Suprapubic skin (tissue), 3 donors: ENCODE results near the gene EGLN1.

Experiments used
- EP300 ChIP-seq: sonication (generic); formaldehyde crosslinking; IDR thresholded peaks from one replicate; pipeline ENCODE4 v1.6.1; 2017; ENCODE audit warnings: antibody characterized with exemption
- POLR2A ChIP-seq, 2 donors: fragments of 450-650 bp; IDR thresholded peaks; one replicate each; pipeline ENCODE4 v1.6.1; 2017; ENCODE audit warnings: antibody characterized with exemption in 2 of 2, mild to moderate bottlenecking in 2 of 2, moderate library complexity in 2 of 2
- TF ChIP-seq, protein P1 (sequence below), 2 donors: fragments of 200-600 bp in 1 of 2; fragments of 450-650 bp in 1 of 2; sonication (generic) in 1 of 2; IDR thresholded peaks; one replicate each; pipeline ENCODE4 v1.5.1; 2016 to 2019; ENCODE audit warnings: antibody characterized with exemption in 2 of 2, mild to moderate bottlenecking in 1 of 2, moderate library complexity in 1 of 2

- TF ChIP-seq POLR2A (IDR thresholded peaks at IDR 0.05) (no peak), EP300 (no peak)
- TF ChIP-seq, protein P1, sequence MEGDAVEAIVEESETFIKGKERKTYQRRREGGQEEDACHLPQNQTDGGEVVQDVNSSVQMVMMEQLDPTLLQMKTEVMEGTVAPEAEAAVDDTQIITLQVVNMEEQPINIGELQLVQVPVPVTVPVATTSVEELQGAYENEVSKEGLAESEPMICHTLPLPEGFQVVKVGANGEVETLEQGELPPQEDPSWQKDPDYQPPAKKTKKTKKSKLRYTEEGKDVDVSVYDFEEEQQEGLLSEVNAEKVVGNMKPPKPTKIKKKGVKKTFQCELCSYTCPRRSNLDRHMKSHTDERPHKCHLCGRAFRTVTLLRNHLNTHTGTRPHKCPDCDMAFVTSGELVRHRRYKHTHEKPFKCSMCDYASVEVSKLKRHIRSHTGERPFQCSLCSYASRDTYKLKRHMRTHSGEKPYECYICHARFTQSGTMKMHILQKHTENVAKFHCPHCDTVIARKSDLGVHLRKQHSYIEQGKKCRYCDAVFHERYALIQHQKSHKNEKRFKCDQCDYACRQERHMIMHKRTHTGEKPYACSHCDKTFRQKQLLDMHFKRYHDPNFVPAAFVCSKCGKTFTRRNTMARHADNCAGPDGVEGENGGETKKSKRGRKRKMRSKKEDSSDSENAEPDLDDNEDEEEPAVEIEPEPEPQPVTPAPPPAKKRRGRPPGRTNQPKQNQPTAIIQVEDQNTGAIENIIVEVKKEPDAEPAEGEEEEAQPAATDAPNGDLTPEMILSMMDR (IDR thresholded peaks at IDR 0.05), result no peak
These were observed 767 bp upstream of the EGLN1 start for GRCh38 chr1:231422798-231423309.
